ENCODE results near the gene AMDHD1.
A peak's percentile ranks its signal among the peaks of the same experiment; 100 is the strongest.

AMDHD1 gene

GRCh38 chr12:95943330-95943842, at the start of gene AMDHD1:
Gene AMDHD1, plus strand, starts transcription at chr12:95943331. Its CDS starts 68 bp downstream, at chr12:95943399.
- DNase-seq (ENCODE audit: low read depth in 2 of 2), result peak; percentile 32 to 41

- no peak for DNase-seq (ENCODE audit: low read depth in 2 of 2)
These were observed 46.3 kb upstream of the AMDHD1 start for GRCh38 chr12:95896846-95897245.

- DNase-seq (ENCODE audit: low read depth in 2 of 2), result no peak
These were observed 45.0 kb upstream of the AMDHD1 start for GRCh38 chr12:95898081-95898480.

- no peak for DNase-seq (ENCODE audit: low read depth in 2 of 2)
These were observed 34.6 kb upstream of the AMDHD1 start for GRCh38 chr12:95908573-95908972.

- no peak for DNase-seq (ENCODE audit: low read depth in 2 of 2)
These were observed 33.3 kb upstream of the AMDHD1 start for GRCh38 chr12:95909871-95910270.

GRCh38 chr12:95918194-95918993, 24.7 kb upstream of the AMDHD1 start:
- peak in 1 of 2 donors; percentile 34 for DNase-seq (ENCODE audit: low read depth in 2 of 2)

- DNase-seq (ENCODE audit: low read depth in 2 of 2), result no peak
These were observed 24.0 kb upstream of the AMDHD1 start for GRCh38 chr12:95919110-95919509.

GRCh38 chr12:95922231-95922630, 20.9 kb upstream of the AMDHD1 start:
- DNase-seq (ENCODE audit: low read depth in 2 of 2), result no peak

GRCh38 chr12:95940514-95940913, 2.6 kb upstream of the AMDHD1 start:
- no peak for DNase-seq (ENCODE audit: low read depth in 2 of 2)

- no peak for DNase-seq (ENCODE audit: low read depth in 2 of 2)
These were observed 1.0 kb upstream of the AMDHD1 start for GRCh38 chr12:95942101-95942523.

GRCh38 chr12:95942524-95943329, 404 bp upstream of the AMDHD1 start, which contains the start of gene CCDC38:
Gene CCDC38, minus strand, starts transcription at chr12:95942614. Its CDS starts 6,105 bp downstream, at chr12:95936509.
- DNase-seq (ENCODE audit: low read depth in 2 of 2), result peak; percentile 69 to 84

- no peak for DNase-seq (ENCODE audit: low read depth in 2 of 2)
These were observed 1.1 kb downstream of the AMDHD1 start for GRCh38 chr12:95944108-95944704.

GRCh38 chr12:95949477-95950206, 6.5 kb downstream of the AMDHD1 start:
- DNase-seq (ENCODE audit: low read depth in 2 of 2), result no peak

- no peak for DNase-seq (ENCODE audit: low read depth in 2 of 2)
These were observed 8.4 kb downstream of the AMDHD1 start for GRCh38 chr12:95951515-95951914.

GRCh38 chr12:95953000-95953399, 9.9 kb downstream of the AMDHD1 start:
- DNase-seq (ENCODE audit: low read depth in 2 of 2), result no peak

- no peak for DNase-seq (ENCODE audit: low read depth in 2 of 2)
These were observed 12.5 kb downstream of the AMDHD1 start for GRCh38 chr12:95955549-95956159.

GRCh38 chr12:95956557-95957145, 13.5 kb downstream of the AMDHD1 start:
- no peak for DNase-seq (ENCODE audit: low read depth in 2 of 2)

GRCh38 chr12:95959107-95959506, 16.0 kb downstream of the AMDHD1 start:
- DNase-seq (ENCODE audit: low read depth in 2 of 2), result no peak

- no peak for DNase-seq (ENCODE audit: low read depth in 2 of 2)
These were observed 17.1 kb downstream of the AMDHD1 start for GRCh38 chr12:95960241-95960640.

GRCh38 chr12:95962222-95962621, 19.1 kb downstream of the AMDHD1 start:
- no peak for DNase-seq (ENCODE audit: low read depth in 2 of 2)

GRCh38 chr12:95963096-95963495, 20.0 kb downstream of the AMDHD1 start:
- no peak for DNase-seq (ENCODE audit: low read depth in 2 of 2)
